HEK293 (cell line): ENCODE results near the gene FBXW10.
"Not testable (repeated sequence)": the region's sequence is repeated elsewhere in the genome, so short reads cannot be mapped to it uniquely, and the experiment has no call there.

Experiments
- RBAK ChIP-seq: fragments of 450-650 bp; formaldehyde crosslinking; IDR thresholded peaks from 2 replicates; pipeline ENCODE4 v1.5.1; 2016; ENCODE audit warnings: missing biosample characterization, missing genetic modification characterization
- ZBTB20 ChIP-seq: fragments of 450-650 bp; formaldehyde crosslinking; IDR thresholded peaks from 2 replicates; pipeline ENCODE4 v1.5.1; 2016; ENCODE audit warnings: missing biosample characterization, missing genetic modification characterization
- ZNF530 ChIP-seq: fragments of 450-650 bp; formaldehyde crosslinking; IDR thresholded peaks from 2 replicates; pipeline ENCODE4 v1.5.1; 2016; ENCODE audit warnings: low read depth, missing biosample characterization, missing genetic modification characterization

DNA sequence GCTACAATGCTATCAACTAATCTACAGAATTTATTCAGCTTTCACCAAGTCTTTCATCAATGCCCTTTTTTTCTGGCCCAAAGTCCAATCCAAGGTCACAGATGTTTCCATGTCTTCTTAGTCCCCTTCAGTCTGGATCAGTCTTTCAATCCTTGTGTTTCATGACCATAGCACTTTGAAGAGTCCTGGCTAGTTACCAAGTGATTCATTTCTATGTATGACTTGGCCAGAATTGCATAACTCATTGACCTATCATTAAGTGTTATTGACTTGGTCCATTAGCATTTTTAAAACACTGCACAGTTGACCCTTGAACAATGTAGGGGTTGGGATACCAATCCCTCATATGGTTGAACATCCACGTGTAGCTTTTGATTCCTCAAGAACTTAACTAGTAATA lies 11.4 kb upstream of the FBXW10 start:
- not testable (repeated sequence) for TF ChIP-seq ZNF530 (tag by site-specific recombination); ZBTB20; RBAK (tag by site-specific recombination)
